Measurements from ENCODE around the gene TENM4. TPM values are rescaled to one million over a fixed set of nuclear protein-coding genes. Genes with fewer than 3 reads are reported as not detected.

Gene TENM4
- total RNA-seq, 1 donor from 2014 or later, result 3.8 TPM

DNA sequence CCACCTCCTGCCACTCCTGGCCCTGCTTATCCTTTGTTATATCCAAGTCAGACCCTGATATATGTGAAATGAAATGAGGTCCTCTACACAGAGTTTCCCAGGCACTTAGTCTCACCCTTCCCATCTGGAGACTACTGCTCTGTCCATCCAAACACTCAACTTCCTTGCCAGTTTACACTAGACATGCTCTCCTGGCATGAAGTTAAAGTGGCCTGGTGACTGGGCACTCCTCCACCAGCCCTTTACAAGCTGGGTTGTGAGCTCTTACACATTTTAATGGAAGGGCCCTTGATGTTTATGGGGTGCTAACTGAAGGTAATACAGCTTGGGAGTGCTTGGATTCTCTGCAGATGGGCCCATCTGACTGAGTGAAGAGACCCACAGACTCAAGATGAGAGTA is 650.0 kb downstream of the TENM4 start:
- no peak overlapping the region for H3K4me3 Mint-ChIP-seq (ENCODE audit: unreplicated experiment)
- no peak for TF ChIP-seq CTCF (IDR thresholded peaks at IDR 0.05)
- no peaks in the 10 kb centered on the region for H3K9me3 Mint-ChIP-seq (ENCODE audit: low read depth)
- H3K4me1 Mint-ChIP-seq (ENCODE audit: low read depth), result peaks cover 10% of the 10 kb centered on the region
- H3K36me3 Mint-ChIP-seq (ENCODE audit: low read depth), result peaks cover 1% of the 10 kb centered on the region
- H3K27me3 Mint-ChIP-seq (ENCODE audit: low read depth), result no peaks in the 10 kb centered on the region
- DNase-seq (ENCODE audit: low spot score), result no peak
- H3K27ac Mint-ChIP-seq (ENCODE audit: unreplicated experiment), result no peak overlapping the region

DNA sequence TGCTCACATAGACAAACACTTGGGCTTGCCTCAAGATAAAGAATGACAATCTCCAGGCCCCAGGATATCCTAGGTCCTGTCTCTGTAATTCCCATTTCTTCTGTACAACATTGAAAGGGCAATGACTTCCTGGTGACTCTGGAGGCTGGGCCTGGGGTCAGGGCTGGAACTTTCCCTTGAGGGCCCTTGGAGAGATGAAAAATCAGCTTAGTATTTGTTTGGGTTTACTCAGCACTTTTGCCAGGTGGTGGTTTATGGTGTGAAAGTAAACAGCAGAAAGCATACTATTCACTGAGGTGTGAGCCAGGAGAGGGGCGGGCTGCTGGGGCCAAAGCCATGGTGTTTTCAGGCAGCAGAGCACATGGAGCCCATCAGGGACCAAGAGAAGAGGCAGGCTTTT is 651.5 kb downstream of the TENM4 start:
- H3K4me1 Mint-ChIP-seq (ENCODE audit: low read depth), result peaks cover 17% of the 10 kb centered on the region
- no peak overlapping the region for H3K27ac Mint-ChIP-seq (ENCODE audit: unreplicated experiment)
- no peaks in the 10 kb centered on the region for H3K9me3 Mint-ChIP-seq (ENCODE audit: low read depth)
- peaks cover 1% of the 10 kb centered on the region for H3K36me3 Mint-ChIP-seq (ENCODE audit: low read depth)
- no peak for TF ChIP-seq CTCF (IDR thresholded peaks at IDR 0.05)
- DNase-seq (ENCODE audit: low spot score), result no peak
- H3K4me3 Mint-ChIP-seq (ENCODE audit: unreplicated experiment), result no peak overlapping the region
- no peaks in the 10 kb centered on the region for H3K27me3 Mint-ChIP-seq (ENCODE audit: low read depth)

DNA sequence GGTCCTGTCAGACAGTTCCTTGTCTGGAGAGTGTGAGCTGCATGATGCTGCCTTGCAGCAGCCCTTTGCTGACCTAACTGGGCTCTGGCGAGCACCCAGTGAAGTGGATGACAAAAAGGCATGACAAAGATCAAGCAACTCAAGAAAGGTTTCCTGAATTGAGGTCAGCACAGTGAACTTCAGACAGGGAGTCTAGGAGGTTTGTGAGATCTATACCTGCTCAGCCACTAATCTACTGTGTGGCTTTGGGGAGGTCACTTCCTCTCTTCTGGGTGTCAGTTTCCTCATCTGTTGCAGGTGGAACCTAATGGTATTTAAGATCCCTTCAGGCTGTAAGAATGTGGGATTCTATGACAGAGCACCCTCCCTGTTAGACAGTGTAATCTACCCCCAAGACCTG is 652.3 kb downstream of the TENM4 start:
- H3K27me3 Mint-ChIP-seq (ENCODE audit: low read depth), result no peaks in the 10 kb centered on the region
- H3K9me3 Mint-ChIP-seq (ENCODE audit: low read depth), result no peaks in the 10 kb centered on the region
- TF ChIP-seq CTCF (IDR thresholded peaks at IDR 0.05), result no peak
- peaks cover 26% of the 10 kb centered on the region for H3K4me1 Mint-ChIP-seq (ENCODE audit: low read depth)
- DNase-seq (ENCODE audit: low spot score), result no peak
- H3K27ac Mint-ChIP-seq (ENCODE audit: unreplicated experiment), result no peak overlapping the region
- H3K36me3 Mint-ChIP-seq (ENCODE audit: low read depth), result peaks cover 1% of the 10 kb centered on the region
- H3K4me3 Mint-ChIP-seq (ENCODE audit: unreplicated experiment), result no peak overlapping the region

DNA sequence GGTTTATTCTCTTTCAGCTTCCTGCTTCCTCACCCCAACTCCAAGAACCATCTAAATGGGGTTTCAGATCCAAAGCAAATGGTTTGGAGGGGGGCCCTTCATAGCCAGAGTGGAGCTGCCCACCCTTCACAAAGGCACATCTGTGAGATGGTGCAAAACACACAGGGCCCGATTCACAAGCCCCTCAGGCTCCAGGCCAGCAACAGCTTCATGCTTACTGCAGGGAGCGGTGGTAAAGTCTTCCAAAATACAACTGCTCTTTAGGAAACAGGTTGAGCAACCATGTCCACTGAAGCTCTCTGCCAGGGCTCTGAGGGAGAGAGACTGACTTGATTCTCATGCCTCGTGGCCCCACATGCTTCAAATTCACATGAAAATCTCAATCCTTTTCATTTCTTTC is 653.1 kb downstream of the TENM4 start:
- no peak overlapping the region for H3K27ac Mint-ChIP-seq (ENCODE audit: unreplicated experiment)
- TF ChIP-seq CTCF (IDR thresholded peaks at IDR 0.05), result no peak

GRCh38 chr11:78786746-78787145 is 654.1 kb downstream of the TENM4 start:
- no peaks in the 10 kb centered on the region for H3K9me3 Mint-ChIP-seq (ENCODE audit: low read depth)
- H3K27me3 Mint-ChIP-seq (ENCODE audit: low read depth), result no peaks in the 10 kb centered on the region
- H3K36me3 Mint-ChIP-seq (ENCODE audit: low read depth), result peaks cover 1% of the 10 kb centered on the region
- no peak overlapping the region for H3K4me3 Mint-ChIP-seq (ENCODE audit: unreplicated experiment)
- H3K4me1 Mint-ChIP-seq (ENCODE audit: low read depth), result peaks cover 34% of the 10 kb centered on the region
- no peak for DNase-seq (ENCODE audit: low spot score)
- TF ChIP-seq CTCF (IDR thresholded peaks at IDR 0.05), result no peak
- no peak overlapping the region for H3K27ac Mint-ChIP-seq (ENCODE audit: unreplicated experiment)

More for the DNA sequence above, 653.1 kb downstream of the TENM4 start:
- Mint-ChIP-seq H3K36me3 (ENCODE audit: low read depth) (peaks cover 1% of the 10 kb centered on the region), H3K4me1 (ENCODE audit: low read depth) (peaks cover 34% of the 10 kb centered on the region), H3K9me3 (ENCODE audit: low read depth) (no peaks in the 10 kb centered on the region), H3K27me3 (ENCODE audit: low read depth) (no peaks in the 10 kb centered on the region), H3K4me3 (ENCODE audit: unreplicated experiment) (no peak overlapping the region)
- no peak for DNase-seq (ENCODE audit: low spot score)

Data from chondrocyte (in vitro differentiated cells).